ENCODE data around the gene GYS1.

The GYS1 gene

DNA sequence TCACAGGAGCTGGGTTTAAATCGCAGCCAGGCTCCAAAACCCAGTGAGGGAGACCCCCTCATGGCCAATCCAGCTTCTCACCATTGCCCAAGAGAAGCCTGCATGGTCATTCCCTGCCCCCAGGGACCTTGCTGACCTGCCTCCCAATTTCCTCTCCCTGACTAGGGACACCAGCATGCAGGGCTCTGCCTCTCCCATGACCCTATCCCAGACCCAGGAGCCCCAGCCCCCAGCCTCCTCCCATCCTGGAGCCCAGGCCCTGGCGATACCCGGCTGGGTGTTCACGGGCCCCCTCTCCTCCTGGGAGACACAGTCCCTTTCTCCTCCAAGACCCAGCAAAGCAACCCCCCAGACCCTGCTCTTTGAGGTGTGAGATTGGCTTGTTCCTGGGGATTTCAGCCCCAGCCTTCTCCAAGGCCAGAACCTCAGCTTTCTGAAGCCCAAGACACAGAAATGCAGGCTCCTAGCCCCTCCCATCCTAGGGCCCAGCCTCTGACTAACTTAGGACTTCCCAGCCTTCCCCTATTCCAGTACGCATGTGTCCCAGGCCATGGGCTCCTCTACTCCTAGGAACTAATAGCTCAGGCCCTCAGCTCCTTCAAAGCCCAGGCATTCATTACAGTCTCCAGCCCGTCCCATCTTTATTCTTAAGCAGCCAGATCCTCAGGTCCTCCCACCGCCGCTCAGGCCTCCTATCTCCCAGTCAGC, 1.1 kb downstream of the GYS1 start:
- peaks cover 9% of the 10 kb centered on the region for H3K4me1 ChIP-seq (ENCODE audit: control insufficient read depth, insufficient read depth, low read length)

GRCh38 chr19:48991011-48991609, 2.0 kb downstream of the GYS1 start:
- Histone ChIP-seq H3K36me3 (ENCODE audit: control insufficient read depth, insufficient read depth, low read length) (no peaks in the 10 kb centered on the region), H3K27me3 (ENCODE audit: control insufficient read depth, insufficient read depth, low read length) (no peaks in the 10 kb centered on the region), H3K4me1 (ENCODE audit: control insufficient read depth, insufficient read depth, low read length) (peaks cover 9% of the 10 kb centered on the region), H3K4me3 (ENCODE audit: low read length) (no peak overlapping the region), H3K9ac (ENCODE audit: low read length) (peak overlapping the region; percentile 98), H3K9me3 (ENCODE audit: control insufficient read depth, low read length) (no peaks in the 10 kb centered on the region)

More for the DNA sequence above, 1.1 kb downstream of the GYS1 start:
- Histone ChIP-seq H3K9me3 (ENCODE audit: control insufficient read depth, low read length) (no peaks in the 10 kb centered on the region), H3K4me3 (ENCODE audit: low read length) (peak overlapping the region; percentile 98), H3K9ac (ENCODE audit: low read length) (peak overlapping the region; percentile 98), H3K27me3 (ENCODE audit: control insufficient read depth, insufficient read depth, low read length) (no peaks in the 10 kb centered on the region), H3K36me3 (ENCODE audit: control insufficient read depth, insufficient read depth, low read length) (no peaks in the 10 kb centered on the region)

- H3K4me3 ChIP-seq (ENCODE audit: low read length): no peak overlapping the region
- H3K36me3 ChIP-seq (ENCODE audit: control insufficient read depth, insufficient read depth, low read length): peaks cover under 1% of the 10 kb centered on the region
- no peaks in the 10 kb centered on the region for H3K27me3 ChIP-seq (ENCODE audit: control insufficient read depth, insufficient read depth, low read length)
- peaks cover 9% of the 10 kb centered on the region for H3K4me1 ChIP-seq (ENCODE audit: control insufficient read depth, insufficient read depth, low read length)
- H3K9me3 ChIP-seq (ENCODE audit: control insufficient read depth, low read length): no peaks in the 10 kb centered on the region
- H3K9ac ChIP-seq (ENCODE audit: low read length): no peak overlapping the region
Observed at GRCh38 chr19:48990400-48990799, 2.7 kb downstream of the GYS1 start.

DNA sequence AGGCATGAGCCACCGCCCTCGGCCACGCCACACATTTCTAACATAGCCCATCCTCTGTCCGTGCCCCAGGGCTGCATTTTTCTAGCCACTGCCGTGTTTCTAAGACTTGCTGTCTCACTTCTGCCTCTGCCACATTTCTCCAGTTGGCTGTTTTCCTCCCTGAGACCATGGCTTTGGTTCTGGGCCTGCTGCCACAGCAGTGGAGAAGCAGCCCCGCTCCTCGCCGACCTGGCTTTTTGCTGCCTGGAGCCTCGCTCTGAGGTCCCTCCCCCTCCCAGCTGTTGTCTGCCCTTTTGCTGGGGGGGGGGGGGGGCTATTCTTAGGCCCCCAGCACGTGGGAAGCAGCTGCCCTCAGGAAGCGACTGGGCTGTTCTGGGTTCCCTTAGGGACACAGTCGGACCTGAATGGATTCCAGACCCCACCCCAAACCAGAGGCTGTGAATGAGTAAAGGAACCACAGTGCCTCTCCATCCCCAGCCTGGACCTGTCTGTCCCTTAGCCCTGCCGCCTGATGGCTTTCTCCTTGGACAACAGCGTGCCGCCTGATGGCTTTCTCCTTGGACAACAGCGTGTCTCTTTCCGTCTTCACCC, 3.3 kb downstream of the GYS1 start:
- Histone ChIP-seq H3K27me3 (ENCODE audit: control insufficient read depth, insufficient read depth, low read length) (no peaks in the 10 kb centered on the region), H3K9me3 (ENCODE audit: control insufficient read depth, low read length) (no peaks in the 10 kb centered on the region), H3K4me1 (ENCODE audit: control insufficient read depth, insufficient read depth, low read length) (peaks cover 9% of the 10 kb centered on the region), H3K4me3 (ENCODE audit: low read length) (no peak overlapping the region), H3K36me3 (ENCODE audit: control insufficient read depth, insufficient read depth, low read length) (peaks cover 5% of the 10 kb centered on the region), H3K9ac (ENCODE audit: low read length) (no peak overlapping the region)

DNA sequence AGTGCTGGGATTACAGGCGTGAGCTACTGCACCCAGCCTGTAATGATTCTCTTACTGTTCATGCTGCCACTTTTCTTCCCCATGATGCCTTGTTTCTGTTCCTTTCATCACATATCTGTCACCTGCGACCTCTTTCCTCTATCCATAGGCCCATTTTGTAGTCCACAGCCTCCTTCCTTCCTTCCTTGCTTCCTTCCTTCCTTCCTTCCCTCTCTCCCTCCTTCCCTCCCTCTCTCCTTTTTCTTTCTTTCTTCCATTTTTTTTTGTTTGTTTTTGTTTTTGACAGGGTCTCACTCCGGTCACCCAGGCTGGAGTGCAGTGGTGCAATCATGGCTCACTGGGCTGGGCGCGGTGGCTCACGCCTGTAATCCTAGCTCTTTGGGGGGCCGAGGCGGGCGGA, 4.2 kb downstream of the GYS1 start:
- peaks cover 9% of the 10 kb centered on the region for H3K4me1 ChIP-seq (ENCODE audit: control insufficient read depth, insufficient read depth, low read length)
- peaks cover 5% of the 10 kb centered on the region for H3K36me3 ChIP-seq (ENCODE audit: control insufficient read depth, insufficient read depth, low read length)
- no peaks in the 10 kb centered on the region for H3K27me3 ChIP-seq (ENCODE audit: control insufficient read depth, insufficient read depth, low read length)
- no peak overlapping the region for H3K4me3 ChIP-seq (ENCODE audit: low read length)
- H3K9ac ChIP-seq (ENCODE audit: low read length): no peak overlapping the region
- H3K9me3 ChIP-seq (ENCODE audit: control insufficient read depth, low read length): no peaks in the 10 kb centered on the region

DNA sequence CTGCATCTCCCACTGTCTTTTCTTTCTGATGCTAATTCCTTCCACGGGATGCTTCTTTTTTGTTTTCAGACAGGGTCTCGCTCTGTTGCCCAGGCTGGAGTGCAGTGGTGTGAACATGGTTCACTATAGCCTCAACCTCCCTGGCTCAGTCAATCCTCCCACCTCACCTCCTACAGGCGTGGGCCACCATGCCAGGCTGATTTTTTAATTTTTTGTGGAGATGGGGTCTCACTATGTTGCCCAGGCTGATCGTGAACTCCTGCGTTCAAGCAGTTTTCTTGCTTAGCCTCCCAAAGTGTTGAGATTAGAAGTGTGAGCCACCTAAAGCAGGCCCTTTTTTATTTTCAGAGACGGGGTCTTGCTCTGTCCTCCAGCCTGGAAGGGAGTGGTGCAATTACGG, 4.8 kb downstream of the GYS1 start:
- no peak overlapping the region for H3K4me3 ChIP-seq (ENCODE audit: low read length)
- H3K9ac ChIP-seq (ENCODE audit: low read length): no peak overlapping the region
- no peaks in the 10 kb centered on the region for H3K9me3 ChIP-seq (ENCODE audit: control insufficient read depth, low read length)
- no peaks in the 10 kb centered on the region for H3K27me3 ChIP-seq (ENCODE audit: control insufficient read depth, insufficient read depth, low read length)
- H3K4me1 ChIP-seq (ENCODE audit: control insufficient read depth, insufficient read depth, low read length): peaks cover 9% of the 10 kb centered on the region
- H3K36me3 ChIP-seq (ENCODE audit: control insufficient read depth, insufficient read depth, low read length): peaks cover 5% of the 10 kb centered on the region

- peaks cover 9% of the 10 kb centered on the region for H3K4me1 ChIP-seq (ENCODE audit: control insufficient read depth, insufficient read depth, low read length)
- no peak overlapping the region for H3K4me3 ChIP-seq (ENCODE audit: low read length)
- no peak overlapping the region for H3K9ac ChIP-seq (ENCODE audit: low read length)
- H3K36me3 ChIP-seq (ENCODE audit: control insufficient read depth, insufficient read depth, low read length): peaks cover 5% of the 10 kb centered on the region
- no peaks in the 10 kb centered on the region for H3K27me3 ChIP-seq (ENCODE audit: control insufficient read depth, insufficient read depth, low read length)
- no peaks in the 10 kb centered on the region for H3K9me3 ChIP-seq (ENCODE audit: control insufficient read depth, low read length)
Observed at GRCh38 chr19:48987323-48987722, 5.8 kb downstream of the GYS1 start.

DNA sequence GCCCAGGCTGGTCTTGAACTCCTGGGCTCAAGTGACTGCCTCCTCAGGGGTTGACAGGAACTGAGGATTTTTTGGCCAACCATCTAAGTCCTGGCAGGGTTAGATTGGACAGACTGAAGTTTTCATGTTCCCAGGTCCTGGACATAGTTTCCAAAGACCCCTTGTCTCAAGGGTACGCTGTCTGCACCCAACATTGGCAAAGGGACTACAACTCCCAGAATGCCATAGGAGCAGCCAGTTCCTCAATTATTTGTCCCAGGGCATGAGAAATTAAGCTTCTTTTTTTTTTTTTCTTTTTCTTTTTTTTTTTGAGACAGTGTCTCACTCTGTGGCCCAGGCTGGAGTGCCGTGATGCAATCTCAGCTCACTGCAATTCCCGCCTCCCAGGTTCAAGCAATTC, 6.9 kb downstream of the GYS1 start:
- Histone ChIP-seq H3K27me3 (ENCODE audit: control insufficient read depth, insufficient read depth, low read length) (no peaks in the 10 kb centered on the region), H3K4me1 (ENCODE audit: control insufficient read depth, insufficient read depth, low read length) (no peaks in the 10 kb centered on the region), H3K9ac (ENCODE audit: low read length) (no peak overlapping the region), H3K4me3 (ENCODE audit: low read length) (no peak overlapping the region), H3K36me3 (ENCODE audit: control insufficient read depth, insufficient read depth, low read length) (peaks cover 5% of the 10 kb centered on the region), H3K9me3 (ENCODE audit: control insufficient read depth, low read length) (no peaks in the 10 kb centered on the region)

DNA sequence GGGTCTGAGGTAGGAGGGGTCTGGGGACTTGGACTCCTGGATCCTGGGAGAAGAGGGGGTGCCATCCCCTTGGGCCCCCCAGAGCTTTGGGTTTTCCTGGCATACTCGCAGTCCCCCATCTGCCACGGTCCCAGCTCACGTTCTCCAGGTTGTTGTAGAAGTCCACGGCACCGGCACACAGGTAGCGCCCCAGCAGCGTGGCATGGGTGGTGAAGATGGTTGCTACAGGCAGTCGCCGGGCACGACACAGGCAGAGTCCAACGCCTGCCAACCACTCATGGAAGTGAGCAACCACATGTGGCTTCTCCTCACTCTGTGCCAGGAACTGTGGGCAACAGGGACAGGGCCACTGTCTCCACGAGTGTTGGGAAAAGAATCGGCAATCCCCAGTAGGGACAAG, 7.4 kb downstream of the GYS1 start:
- no peaks in the 10 kb centered on the region for H3K4me1 ChIP-seq (ENCODE audit: control insufficient read depth, insufficient read depth, low read length)
- no peak overlapping the region for H3K9ac ChIP-seq (ENCODE audit: low read length)
- no peaks in the 10 kb centered on the region for H3K27me3 ChIP-seq (ENCODE audit: control insufficient read depth, insufficient read depth, low read length)
- H3K36me3 ChIP-seq (ENCODE audit: control insufficient read depth, insufficient read depth, low read length): peaks cover 5% of the 10 kb centered on the region
- H3K9me3 ChIP-seq (ENCODE audit: control insufficient read depth, low read length): no peaks in the 10 kb centered on the region
- no peak overlapping the region for H3K4me3 ChIP-seq (ENCODE audit: low read length)

DNA sequence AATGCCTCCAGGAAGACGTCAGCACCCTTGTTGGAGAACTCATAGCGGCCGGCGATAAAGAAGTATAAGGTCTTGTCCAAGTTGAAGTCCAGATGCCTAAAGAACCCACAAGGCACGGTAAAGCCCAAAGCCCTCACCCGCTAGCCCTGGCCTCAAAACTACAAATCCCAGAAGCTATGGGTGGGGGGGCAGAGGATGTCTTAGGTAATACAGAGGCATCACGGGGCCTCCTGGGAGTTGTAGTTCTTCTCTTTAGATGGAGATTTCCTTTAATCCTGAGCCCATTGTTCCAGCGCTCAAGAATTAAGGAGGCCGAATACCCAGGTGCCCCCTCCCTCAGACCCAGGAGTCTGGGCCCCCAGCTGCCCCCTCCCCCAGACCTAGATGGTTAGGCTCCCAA, 10.8 kb downstream of the GYS1 start:
- Histone ChIP-seq H3K9ac (ENCODE audit: low read length) (no peak overlapping the region), H3K36me3 (ENCODE audit: control insufficient read depth, insufficient read depth, low read length) (peaks cover 8% of the 10 kb centered on the region), H3K4me3 (ENCODE audit: low read length) (no peak overlapping the region), H3K4me1 (ENCODE audit: control insufficient read depth, insufficient read depth, low read length) (no peaks in the 10 kb centered on the region), H3K27me3 (ENCODE audit: control insufficient read depth, insufficient read depth, low read length) (no peaks in the 10 kb centered on the region), H3K9me3 (ENCODE audit: control insufficient read depth, low read length) (no peaks in the 10 kb centered on the region)

DNA sequence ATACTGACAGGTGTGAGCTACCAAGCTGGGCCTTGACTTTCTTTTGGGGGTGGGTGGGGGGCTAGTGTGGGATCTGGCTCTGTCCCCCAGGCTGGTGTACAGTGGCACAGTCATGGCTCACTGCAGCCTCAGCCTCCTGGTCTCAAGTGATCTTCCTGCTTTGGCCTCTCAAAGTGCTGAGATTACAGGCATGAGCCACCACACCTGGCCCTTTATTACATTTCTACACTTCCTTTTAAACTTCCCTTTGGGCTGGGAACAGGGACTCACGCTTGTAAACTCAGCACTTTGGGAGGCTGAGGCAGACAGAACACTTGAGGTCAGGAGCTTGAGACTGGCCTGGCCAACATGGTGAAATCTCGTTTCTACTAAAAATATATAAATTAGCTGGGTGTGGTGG, 16.0 kb downstream of the GYS1 start:
- H3K27me3 ChIP-seq (ENCODE audit: control insufficient read depth, insufficient read depth, low read length): no peaks in the 10 kb centered on the region
- no peak overlapping the region for H3K9ac ChIP-seq (ENCODE audit: low read length)
- no peaks in the 10 kb centered on the region for H3K9me3 ChIP-seq (ENCODE audit: control insufficient read depth, low read length)
- no peak overlapping the region for H3K4me3 ChIP-seq (ENCODE audit: low read length)
- H3K36me3 ChIP-seq (ENCODE audit: control insufficient read depth, insufficient read depth, low read length): peaks cover 3% of the 10 kb centered on the region
- H3K4me1 ChIP-seq (ENCODE audit: control insufficient read depth, insufficient read depth, low read length): no peaks in the 10 kb centered on the region

GRCh38 chr19:48975947-48976847, 16.9 kb downstream of the GYS1 start:
- Histone ChIP-seq H3K36me3 (ENCODE audit: control insufficient read depth, insufficient read depth, low read length) (peaks cover 3% of the 10 kb centered on the region), H3K9me3 (ENCODE audit: control insufficient read depth, low read length) (no peaks in the 10 kb centered on the region)

More at GRCh38 chr19:48975947-48976847, 16.9 kb downstream of the GYS1 start:
- Histone ChIP-seq H3K4me3 (ENCODE audit: low read length) (no peak overlapping the region), H3K27me3 (ENCODE audit: control insufficient read depth, insufficient read depth, low read length) (no peaks in the 10 kb centered on the region), H3K4me1 (ENCODE audit: control insufficient read depth, insufficient read depth, low read length) (no peaks in the 10 kb centered on the region), H3K9ac (ENCODE audit: low read length) (no peak overlapping the region)
